ENCODE results near the gene DNAJC17.

The DNAJC17 gene

GRCh38 chr15:40845036-40845435 lies 37.8 kb upstream of the DNAJC17 start:
- H3K27ac ChIP-seq (ENCODE audit: low read depth, low read length), result no peak overlapping the region
- no peak overlapping the region for H3K9ac ChIP-seq (ENCODE audit: low read length)
- H3K36me3 ChIP-seq (ENCODE audit: insufficient read depth, low read length), result no peaks in the 10 kb centered on the region
- peak overlapping the region in 1 of 2 donors; percentile 49 for H3K4me3 ChIP-seq (ENCODE audit: low read depth in 1 of 2, low read length in 2 of 2)
- H3K9me3 ChIP-seq (ENCODE audit: low read length), result no peaks in the 10 kb centered on the region
- H3K4me1 ChIP-seq (ENCODE audit: insufficient read depth, low read length), result peaks cover 6% of the 10 kb centered on the region
- H3K27me3 ChIP-seq (ENCODE audit: control insufficient read depth in 1 of 2, insufficient read depth in 2 of 2, low read length in 2 of 2), result peaks cover 20 to 42% of the 10 kb centered on the region in 2 donors

DNA sequence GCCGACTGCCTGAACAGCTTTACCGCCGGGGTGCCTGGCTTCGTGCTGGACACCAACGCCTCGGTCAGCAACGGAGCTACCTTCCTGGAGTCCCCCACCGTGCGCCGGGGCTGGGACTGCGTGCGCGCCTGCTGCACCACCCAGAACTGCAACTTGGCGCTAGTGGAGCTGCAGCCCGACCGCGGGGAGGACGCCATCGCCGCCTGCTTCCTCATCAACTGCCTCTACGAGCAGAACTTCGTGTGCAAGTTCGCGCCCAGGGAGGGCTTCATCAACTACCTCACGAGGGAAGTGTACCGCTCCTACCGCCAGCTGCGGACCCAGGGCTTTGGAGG lies 37.4 kb upstream of the DNAJC17 start:
- no peaks in the 10 kb centered on the region for H3K9me3 ChIP-seq (ENCODE audit: low read length)
- H3K27me3 ChIP-seq (ENCODE audit: control insufficient read depth in 1 of 2, insufficient read depth in 2 of 2, low read length in 2 of 2), result peaks cover 20 to 42% of the 10 kb centered on the region in 2 donors
- H3K4me3 ChIP-seq (ENCODE audit: low read depth in 1 of 2, low read length in 2 of 2), result peak overlapping the region in 1 of 2 donors; percentile 49
- no peak overlapping the region for H3K27ac ChIP-seq (ENCODE audit: low read depth, low read length)
- H3K36me3 ChIP-seq (ENCODE audit: insufficient read depth, low read length), result no peaks in the 10 kb centered on the region
- peaks cover 6% of the 10 kb centered on the region for H3K4me1 ChIP-seq (ENCODE audit: insufficient read depth, low read length)
- no peak overlapping the region for H3K9ac ChIP-seq (ENCODE audit: low read length)

GRCh38 chr15:40843885-40844695 lies 36.8 kb upstream of the DNAJC17 start, which contains the start of gene SPINT1:
Gene SPINT1, plus strand, starts transcription at chr15:40844048. Its CDS starts 507 bp downstream, at chr15:40844555.
- H3K4me1 ChIP-seq (ENCODE audit: insufficient read depth, low read length), result peaks cover 6% of the 10 kb centered on the region
- H3K4me3 ChIP-seq (ENCODE audit: low read depth in 1 of 2, low read length in 2 of 2), result peak within 1 kb of the TSS; percentile 20 to 49
- no peaks in the 10 kb centered on the region for H3K36me3 ChIP-seq (ENCODE audit: insufficient read depth, low read length)
- no peak within 1 kb of the TSS for H3K9ac ChIP-seq (ENCODE audit: low read length)
- no peak within 1 kb of the TSS for H3K27ac ChIP-seq (ENCODE audit: low read depth, low read length)
- H3K9me3 ChIP-seq (ENCODE audit: low read length), result no peaks in the 10 kb centered on the region
- peaks cover 20 to 42% of the 10 kb centered on the region in 2 donors for H3K27me3 ChIP-seq (ENCODE audit: control insufficient read depth in 1 of 2, insufficient read depth in 2 of 2, low read length in 2 of 2)

- Histone ChIP-seq H3K9ac (ENCODE audit: low read length) (no peak overlapping the region), H3K36me3 (ENCODE audit: insufficient read depth, low read length) (no peaks in the 10 kb centered on the region), H3K27ac (ENCODE audit: low read depth, low read length) (no peak overlapping the region), H3K27me3 (ENCODE audit: control insufficient read depth in 1 of 2, insufficient read depth in 2 of 2, low read length in 2 of 2) (peaks cover 20 to 42% of the 10 kb centered on the region in 2 donors), H3K9me3 (ENCODE audit: low read length) (no peaks in the 10 kb centered on the region), H3K4me1 (ENCODE audit: insufficient read depth, low read length) (peaks cover 6% of the 10 kb centered on the region), H3K4me3 (ENCODE audit: low read depth in 1 of 2, low read length in 2 of 2) (peak overlapping the region in 1 of 2 donors; percentile 18)
These were observed 36.1 kb upstream of the DNAJC17 start for GRCh38 chr15:40843261-40843884.

DNA sequence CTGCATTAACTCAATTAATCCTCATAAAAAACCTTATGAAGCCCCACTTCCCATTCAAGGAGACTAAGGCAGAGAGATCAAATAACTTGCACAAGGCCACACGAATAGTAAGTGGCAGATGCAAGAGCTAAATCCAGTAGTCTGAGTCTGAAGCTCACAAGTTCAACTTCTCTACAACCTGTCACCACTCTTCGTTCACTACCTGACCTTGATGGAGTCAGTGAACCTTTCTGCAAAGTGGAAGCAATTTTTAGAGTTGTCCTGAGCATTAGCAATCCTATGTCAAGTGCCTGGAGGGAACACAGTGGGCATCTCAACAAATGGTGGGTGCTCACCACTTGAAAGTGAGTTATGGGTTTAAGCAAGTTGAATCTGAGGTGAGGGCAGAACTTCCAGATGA lies 34.5 kb upstream of the DNAJC17 start:
- no peaks in the 10 kb centered on the region for H3K9me3 ChIP-seq (ENCODE audit: low read length)
- H3K27me3 ChIP-seq (ENCODE audit: control insufficient read depth in 1 of 2, insufficient read depth in 2 of 2, low read length in 2 of 2), result peaks cover 20 to 39% of the 10 kb centered on the region in 2 donors
- no peaks in the 10 kb centered on the region for H3K36me3 ChIP-seq (ENCODE audit: insufficient read depth, low read length)
- no peak overlapping the region for H3K27ac ChIP-seq (ENCODE audit: low read depth, low read length)
- peaks cover 6% of the 10 kb centered on the region for H3K4me1 ChIP-seq (ENCODE audit: insufficient read depth, low read length)
- no peak overlapping the region for H3K9ac ChIP-seq (ENCODE audit: low read length)
- H3K4me3 ChIP-seq (ENCODE audit: low read depth in 1 of 2, low read length in 2 of 2), result no peak overlapping the region

DNA sequence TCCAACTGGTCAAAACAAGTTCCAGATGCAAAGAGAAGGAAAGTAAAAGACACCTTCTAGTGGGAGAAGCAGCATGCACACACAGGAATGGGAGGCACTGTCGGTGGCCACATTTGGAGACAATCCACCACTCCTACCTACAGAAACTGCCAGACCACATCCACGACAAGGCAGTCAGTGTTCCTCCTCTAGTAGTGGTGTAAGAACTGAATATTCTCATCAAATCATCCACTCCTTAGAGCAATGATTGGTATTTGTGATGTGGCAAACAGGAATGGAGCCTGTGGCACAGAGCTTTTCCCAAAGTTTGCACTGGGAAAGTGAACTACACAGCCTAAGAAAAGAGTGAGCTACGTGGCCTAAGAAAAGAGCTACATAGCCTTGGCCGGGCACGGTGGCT lies 31.5 kb upstream of the DNAJC17 start:
- Histone ChIP-seq H3K27ac (ENCODE audit: low read depth, low read length) (no peak overlapping the region), H3K9me3 (ENCODE audit: low read length) (no peaks in the 10 kb centered on the region)

DNA sequence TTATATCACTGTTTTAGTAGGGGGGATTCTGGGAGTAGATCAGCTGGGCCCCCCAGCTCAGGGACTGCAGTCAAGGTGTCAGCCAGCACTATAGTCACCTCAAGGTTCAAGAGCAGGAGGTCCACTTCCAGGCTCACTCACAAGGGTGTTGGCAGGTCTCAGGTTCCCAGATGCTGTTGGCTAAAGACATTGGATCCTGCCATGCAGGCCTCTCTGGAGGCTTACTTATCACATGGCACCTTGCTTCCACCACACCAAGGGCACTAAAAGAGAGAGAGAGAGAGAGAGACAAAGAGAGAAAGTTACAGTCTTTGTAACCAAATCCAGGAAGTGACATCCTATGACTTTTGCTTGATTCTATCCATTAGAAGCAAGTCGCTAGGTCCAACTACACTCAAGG lies 28.7 kb upstream of the DNAJC17 start:
- H3K27ac ChIP-seq (ENCODE audit: low read depth, low read length), result no peak overlapping the region

More for the DNA sequence above, 31.5 kb upstream of the DNAJC17 start:
- no peaks in the 10 kb centered on the region for H3K36me3 ChIP-seq (ENCODE audit: insufficient read depth, low read length)
- no peak overlapping the region for H3K9ac ChIP-seq (ENCODE audit: low read length)
- H3K27me3 ChIP-seq (ENCODE audit: control insufficient read depth in 1 of 2, insufficient read depth in 2 of 2, low read length in 2 of 2), result peaks cover 5 to 9% of the 10 kb centered on the region in 2 donors
- no peak overlapping the region for H3K4me3 ChIP-seq (ENCODE audit: low read depth in 1 of 2, low read length in 2 of 2)
- H3K4me1 ChIP-seq (ENCODE audit: insufficient read depth, low read length), result no peaks in the 10 kb centered on the region

GRCh38 chr15:40832903-40833302 lies 25.6 kb upstream of the DNAJC17 start:
- H3K9me3 ChIP-seq (ENCODE audit: low read length), result no peaks in the 10 kb centered on the region
- H3K27ac ChIP-seq (ENCODE audit: low read depth, low read length), result no peak overlapping the region
- no peaks in the 10 kb centered on the region for H3K4me1 ChIP-seq (ENCODE audit: insufficient read depth, low read length)
- H3K9ac ChIP-seq (ENCODE audit: low read length), result no peak overlapping the region
- no peak overlapping the region for H3K4me3 ChIP-seq (ENCODE audit: low read depth in 1 of 2, low read length in 2 of 2)
- no peaks in the 10 kb centered on the region for H3K36me3 ChIP-seq (ENCODE audit: insufficient read depth, low read length)
- no peaks in the 10 kb centered on the region for H3K27me3 ChIP-seq (ENCODE audit: control insufficient read depth in 1 of 2, insufficient read depth in 2 of 2, low read length in 2 of 2)

More for the DNA sequence above, 28.7 kb upstream of the DNAJC17 start:
- no peaks in the 10 kb centered on the region for H3K4me1 ChIP-seq (ENCODE audit: insufficient read depth, low read length)
- no peak overlapping the region for H3K4me3 ChIP-seq (ENCODE audit: low read depth in 1 of 2, low read length in 2 of 2)
- H3K9ac ChIP-seq (ENCODE audit: low read length), result no peak overlapping the region
- H3K36me3 ChIP-seq (ENCODE audit: insufficient read depth, low read length), result no peaks in the 10 kb centered on the region
- no peaks in the 10 kb centered on the region for H3K9me3 ChIP-seq (ENCODE audit: low read length)
- H3K27me3 ChIP-seq (ENCODE audit: control insufficient read depth in 1 of 2, insufficient read depth in 2 of 2, low read length in 2 of 2), result no peaks in the 10 kb centered on the region

DNA sequence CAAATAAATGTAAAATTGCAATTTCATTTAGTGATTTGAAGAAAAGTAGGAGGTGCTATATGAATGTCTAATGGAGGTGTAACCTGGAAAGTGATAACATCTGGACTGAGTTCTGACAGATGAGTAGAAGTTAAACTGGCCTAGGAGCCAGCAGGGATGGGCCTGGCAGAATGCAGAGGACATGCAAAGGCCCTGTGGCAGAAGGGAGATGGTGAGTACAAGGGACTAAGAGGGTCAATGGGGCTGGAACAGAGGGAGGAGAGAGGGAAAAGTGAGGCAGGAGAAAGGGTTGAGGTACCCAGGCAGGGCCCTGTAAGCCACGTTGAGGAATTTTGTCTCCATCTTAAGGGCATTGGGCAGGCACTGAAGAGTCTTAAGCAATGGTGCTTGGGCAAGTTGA lies 24.6 kb upstream of the DNAJC17 start:
- Histone ChIP-seq H3K27ac (ENCODE audit: low read depth, low read length) (no peak overlapping the region), H3K27me3 (ENCODE audit: control insufficient read depth in 1 of 2, insufficient read depth in 2 of 2, low read length in 2 of 2) (no peaks in the 10 kb centered on the region), H3K4me3 (ENCODE audit: low read depth in 1 of 2, low read length in 2 of 2) (no peak overlapping the region), H3K9ac (ENCODE audit: low read length) (no peak overlapping the region), H3K9me3 (ENCODE audit: low read length) (no peaks in the 10 kb centered on the region), H3K36me3 (ENCODE audit: insufficient read depth, low read length) (no peaks in the 10 kb centered on the region), H3K4me1 (ENCODE audit: insufficient read depth, low read length) (no peaks in the 10 kb centered on the region)

DNA sequence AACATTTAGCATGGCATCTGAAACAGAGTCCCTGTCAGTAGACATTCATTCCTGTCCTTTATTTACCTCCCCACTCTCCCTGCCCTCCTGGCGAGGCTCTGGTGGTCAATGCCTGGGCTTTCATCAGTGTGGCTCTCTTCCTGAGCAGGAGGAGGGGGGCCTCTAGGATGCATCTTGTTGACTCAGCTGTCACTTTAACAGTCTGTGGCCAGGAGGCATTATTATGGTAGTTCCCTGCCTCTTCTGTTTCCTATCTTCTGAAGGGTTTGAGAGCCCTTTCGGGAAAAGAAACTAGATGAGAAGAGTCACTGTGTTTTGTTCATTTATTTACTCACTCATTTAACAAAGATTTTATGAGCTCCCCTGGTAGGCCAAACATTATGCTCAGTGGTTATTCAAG lies 23.6 kb upstream of the DNAJC17 start:
- Histone ChIP-seq H3K4me3 (ENCODE audit: low read depth in 1 of 2, low read length in 2 of 2) (no peak overlapping the region), H3K27ac (ENCODE audit: low read depth, low read length) (no peak overlapping the region), H3K36me3 (ENCODE audit: insufficient read depth, low read length) (no peaks in the 10 kb centered on the region), H3K9ac (ENCODE audit: low read length) (no peak overlapping the region), H3K4me1 (ENCODE audit: insufficient read depth, low read length) (no peaks in the 10 kb centered on the region), H3K9me3 (ENCODE audit: low read length) (no peaks in the 10 kb centered on the region), H3K27me3 (ENCODE audit: control insufficient read depth in 1 of 2, insufficient read depth in 2 of 2, low read length in 2 of 2) (no peaks in the 10 kb centered on the region)

DNA sequence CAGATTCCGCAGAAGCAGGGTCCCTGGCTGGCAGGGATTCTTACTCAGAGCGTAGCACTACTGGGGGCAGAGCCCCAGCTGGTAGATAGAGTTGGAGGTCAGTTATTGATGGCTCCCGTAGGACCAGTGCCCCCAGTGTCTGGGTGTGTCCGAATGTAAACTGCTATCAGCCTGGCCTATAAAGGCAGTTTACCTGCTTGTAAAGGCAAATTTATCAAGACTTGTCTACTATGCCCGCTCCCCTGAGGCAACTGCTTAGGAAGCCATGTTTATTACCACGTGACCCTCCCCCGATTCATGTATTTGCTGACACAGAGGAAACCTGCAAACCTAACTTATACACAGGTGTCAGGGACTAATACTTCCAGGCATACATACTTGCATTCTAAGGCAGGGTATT lies 21.8 kb upstream of the DNAJC17 start:
- H3K9ac ChIP-seq (ENCODE audit: low read length), result no peak overlapping the region
- no peaks in the 10 kb centered on the region for H3K36me3 ChIP-seq (ENCODE audit: insufficient read depth, low read length)
- no peak overlapping the region for H3K27ac ChIP-seq (ENCODE audit: low read depth, low read length)
- no peaks in the 10 kb centered on the region for H3K27me3 ChIP-seq (ENCODE audit: control insufficient read depth in 1 of 2, insufficient read depth in 2 of 2, low read length in 2 of 2)
- H3K9me3 ChIP-seq (ENCODE audit: low read length), result no peaks in the 10 kb centered on the region
- H3K4me3 ChIP-seq (ENCODE audit: low read depth in 1 of 2, low read length in 2 of 2), result no peak overlapping the region
- no peaks in the 10 kb centered on the region for H3K4me1 ChIP-seq (ENCODE audit: insufficient read depth, low read length)
